Transverse colon (tissue), 4 donors: ENCODE results near the gene ATP6V1F. TPM values are rescaled to one million over a fixed set of nuclear protein-coding genes. Genes with fewer than 3 reads are reported as not detected.
A peak's percentile ranks its signal among the peaks of the same experiment; 100 is the strongest.

ENCODE experiments used
- DNase-seq: peaks from one replicate; pipeline ENCODE4 v3.0.0-alpha.2; 2019
- H3K27ac ChIP-seq, 4 donors: fragments of 200-600 bp; sonication (generic); 2 replicates each; pipeline ENCODE4 v1.5.1; 2016 to 2018; ENCODE audit warnings: inconsistent platforms in 4 of 4
- H3K27me3 ChIP-seq: fragments of 200-600 bp; sonication (generic); 2 replicates; pipeline ENCODE4 v1.5.1; 2017; ENCODE audit warnings: inconsistent platforms
- H3K36me3 ChIP-seq, 4 donors: fragments of 200-600 bp; sonication (generic); 2 replicates each; pipeline ENCODE4 v1.5.1; 2017 to 2019; ENCODE audit warnings: inconsistent platforms in 4 of 4
- H3K4me1 ChIP-seq, 4 donors: fragments of 200-600 bp; sonication (generic); 2 replicates each; pipeline ENCODE4 v1.5.1; 2017 to 2020; ENCODE audit warnings: inconsistent platforms in 4 of 4
- H3K4me3 ChIP-seq, 4 donors: fragments of 200-600 bp; sonication (generic); 1 replicate in 1 of 4; 2 replicates in 3 of 4; pipeline versions ENCODE4 v1.5.1 to v1.6.1; 2017 to 2019; ENCODE audit warnings: inconsistent platforms in 4 of 4
- H3K9me3 ChIP-seq, 2 donors: fragments of 200-600 bp; sonication (generic); 2 replicates each; pipeline ENCODE4 v1.5.1; 2017 to 2019; ENCODE audit warnings: inconsistent platforms in 2 of 2
- CTCF ChIP-seq, 5 experiments: fragments of 200-600 bp in 3 of 5; fragments of 450-650 bp in 2 of 5; sonication (generic) in 3 of 5; IDR thresholded peaks; 1 replicate in 2 of 5; 2 replicates in 3 of 5; pipeline ENCODE4 v1.5.1; 2016 to 2017; ENCODE audit warnings: antibody characterized with exemption in 5 of 5, inconsistent platforms in 3 of 5, mild to moderate bottlenecking in 2 of 5, moderate library complexity in 1 of 5
- EP300 ChIP-seq: sonication (generic); formaldehyde crosslinking; IDR thresholded peaks from one replicate; pipeline ENCODE4 v1.6.1; 2017; ENCODE audit warnings: antibody characterized with exemption, low read depth
- POLR2A ChIP-seq: fragments of 450-650 bp; IDR thresholded peaks from one replicate; pipeline ENCODE4 v1.6.1; 2016; ENCODE audit warnings: antibody characterized with exemption, mild to moderate bottlenecking, moderate library complexity
- POLR2AphosphoS5 ChIP-seq, 3 donors: sonication (generic); formaldehyde crosslinking; IDR thresholded peaks; one replicate each; pipeline ENCODE4 v1.6.1; 2016; ENCODE audit warnings: antibody characterized with exemption in 3 of 3
- WGBS, 2 donors: methylation state at CpG; one replicate each; pipeline ENCODE4 v1.1.5; 2018; ENCODE audit warnings: low coverage in 1 of 2; 5-methylcytosine and 5-hydroxymethylcytosine counted together
- in situ Hi-C, 4 donors: fragments of 200-750 bp; cut with MboI; loops; one replicate each; pipeline versions ENCODE4 v1.15.0 to v1.15.1; 2017; ENCODE audit warnings: low sequenced_read_pairs in 3 of 4, low pct_ligation_motif_present in 1 of 4, low pct_unique_long_range_greater_than_20kb in 1 of 4
- intact Hi-C: fragments of 100-400 bp; cut with DNase I; formaldehyde crosslinking; loops from one replicate; pipeline ENCODE4 v1.15.1; 2023; ENCODE audit warnings: low total_unique reads
- total RNA-seq, 4 donors: library from RNA; depleted of rRNA; stranded (reverse); fragments of >200 nt; gene quantifications; one replicate each; pipeline ENCODE4 v1.1.0, GENCODE V29; 2016

ATP6V1F gene
- total RNA-seq, 4 donors from 2014 or later, result 25.5 to 128 (median 63.2) TPM

DNA sequence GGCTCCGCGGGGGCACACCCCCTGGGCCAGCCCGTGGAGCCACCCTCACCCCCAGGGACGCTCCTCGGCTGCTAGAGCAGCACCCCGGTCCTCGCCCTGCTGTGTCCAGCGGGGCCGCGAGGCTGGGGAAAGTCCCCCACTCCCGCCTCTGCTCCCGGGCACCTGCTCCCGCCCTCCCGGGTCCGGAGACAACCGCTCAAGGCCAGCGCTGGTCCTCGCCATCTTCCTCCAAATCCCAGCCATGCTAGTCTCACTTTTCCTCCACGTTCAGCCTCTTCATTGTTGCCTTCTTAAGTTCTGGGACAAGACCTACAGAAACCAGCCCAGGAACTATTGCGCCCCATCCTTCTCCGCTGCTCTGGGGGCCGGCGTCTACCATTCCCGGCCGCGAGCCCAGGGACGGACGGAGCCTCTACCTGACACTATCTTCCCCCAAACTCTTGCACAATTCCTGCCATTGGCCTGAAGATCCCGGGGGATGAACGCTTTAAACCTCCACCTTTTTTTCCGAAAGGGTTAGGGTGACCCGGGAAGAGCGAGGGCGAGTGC is 52.7 kb downstream of the ATP6V1F start:
- intact Hi-C loops, result no loop called here
- TF ChIP-seq POLR2AphosphoS5 (IDR thresholded peaks at IDR 0.05), result no peak
- no peak for TF ChIP-seq CTCF (IDR thresholded peaks at IDR 0.05)
- TF ChIP-seq EP300, result no peak
- TF ChIP-seq POLR2A, result no peak
- H3K4me3 ChIP-seq, result peak overlapping the region in 2 of 4 donors; percentile 4 to 34
- no peaks in the 10 kb centered on the region for H3K36me3 ChIP-seq
- in situ Hi-C loops, result no loop called here
- 4 to 19% methylated on average over 8 to 29 of the region's 34 CpGs for WGBS, 2 donors
- H3K4me1 ChIP-seq, result peaks cover 1 to 26% (median 21%) of the 10 kb centered on the region in 4 donors
- peaks cover 52% of the 10 kb centered on the region for H3K27me3 ChIP-seq
- DNase-seq, result no peak
- H3K27ac ChIP-seq, result no peak overlapping the region
- no peaks in the 10 kb centered on the region for H3K9me3 ChIP-seq

Other genes with a start within 250 kb of the ATP6V1F start
- 1 to 10 TPM in 1 of 4 donors, under 1 TPM in 2, not detected in 1; 0.27 to 1.4 (median 0.48) TPM for gene GARIN1A, start 190.6 kb upstream of the ATP6V1F start, total RNA-seq
- gene CALU, start 123.5 kb upstream of the ATP6V1F start, total RNA-seq, result 1,000 to 10,000 TPM in 1 of 4 donors, 10 to 100 TPM in 3; 23.6 to 1,780 (median 44.0) TPM
- not detected for gene OPN1SW, start 87.1 kb upstream of the ATP6V1F start, total RNA-seq
- gene CCDC136, start 70.9 kb upstream of the ATP6V1F start, total RNA-seq, result 10 to 100 TPM in 2 of 4 donors, 1 to 10 TPM in 2; 1.9 to 16.5 (median 8.3) TPM
- 100 to 1,000 TPM in 1 of 4 donors, 10 to 100 TPM in 3; 21.3 to 234 (median 57.9) TPM for gene FLNC, start 32.5 kb upstream of the ATP6V1F start, total RNA-seq
- gene KCP, start 47.9 kb downstream of the ATP6V1F start, total RNA-seq, result under 1 TPM in 3 of 4 donors, not detected in 1; 0.32 to 0.75 (median 0.68) TPM
- gene IRF5, start 75.1 kb downstream of the ATP6V1F start, total RNA-seq, result 1 to 10 TPM; 2.2 to 10.0 (median 6.2) TPM
- gene TNPO3, start 192.3 kb downstream of the ATP6V1F start, total RNA-seq, result 10 to 100 TPM; 29.9 to 41.6 (median 37.8) TPM